Mammary epithelial cell (primary cell): ENCODE measurements around the gene RAB3GAP1.

Source experiments
- EZH2 ChIP-seq: IDR thresholded peaks from 2 replicates; pipeline ENCODE4 v1.6.1; 2012; ENCODE audit warnings: low read length, inconsistent platforms, borderline replicate concordance
- TF ChIP-seq, protein P1 (sequence below), 2 donors: IDR thresholded peaks in 1 of 2; conservative IDR thresholded peaks in 1 of 2; 2 replicates each; pipeline ENCODE4 v1.5.1; 2011 to 2012; ENCODE audit warnings: inconsistent platforms in 2 of 2, low read length in 2 of 2, mild to moderate bottlenecking in 2 of 2, control low read depth in 1 of 2, low read depth in 1 of 2; ENCODE audit not compliant: insufficient read depth in 1 of 2; ENCODE audit errors: extremely low read depth in 1 of 2

DNA sequence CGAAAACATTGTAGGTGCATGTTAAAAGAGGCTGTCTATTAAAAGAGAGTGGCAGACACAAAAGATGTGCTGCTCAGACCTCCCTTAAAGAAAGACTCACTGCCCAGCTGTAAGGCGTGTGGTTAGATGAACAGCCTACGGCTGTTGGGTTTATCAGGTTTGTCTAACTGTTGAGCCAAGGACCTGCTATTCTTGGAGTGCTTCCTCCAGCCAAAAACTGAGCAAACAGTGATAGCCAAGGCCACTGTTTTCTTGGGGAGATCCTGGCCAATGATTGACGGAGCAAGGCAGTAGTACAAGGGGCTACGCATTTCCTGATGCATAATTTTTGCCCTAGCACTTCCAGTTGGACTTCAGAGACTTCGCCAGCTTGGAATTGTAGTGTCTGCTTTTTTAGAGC, 1.4 kb upstream of the RAB3GAP1 start:
- TF ChIP-seq, protein P1, sequence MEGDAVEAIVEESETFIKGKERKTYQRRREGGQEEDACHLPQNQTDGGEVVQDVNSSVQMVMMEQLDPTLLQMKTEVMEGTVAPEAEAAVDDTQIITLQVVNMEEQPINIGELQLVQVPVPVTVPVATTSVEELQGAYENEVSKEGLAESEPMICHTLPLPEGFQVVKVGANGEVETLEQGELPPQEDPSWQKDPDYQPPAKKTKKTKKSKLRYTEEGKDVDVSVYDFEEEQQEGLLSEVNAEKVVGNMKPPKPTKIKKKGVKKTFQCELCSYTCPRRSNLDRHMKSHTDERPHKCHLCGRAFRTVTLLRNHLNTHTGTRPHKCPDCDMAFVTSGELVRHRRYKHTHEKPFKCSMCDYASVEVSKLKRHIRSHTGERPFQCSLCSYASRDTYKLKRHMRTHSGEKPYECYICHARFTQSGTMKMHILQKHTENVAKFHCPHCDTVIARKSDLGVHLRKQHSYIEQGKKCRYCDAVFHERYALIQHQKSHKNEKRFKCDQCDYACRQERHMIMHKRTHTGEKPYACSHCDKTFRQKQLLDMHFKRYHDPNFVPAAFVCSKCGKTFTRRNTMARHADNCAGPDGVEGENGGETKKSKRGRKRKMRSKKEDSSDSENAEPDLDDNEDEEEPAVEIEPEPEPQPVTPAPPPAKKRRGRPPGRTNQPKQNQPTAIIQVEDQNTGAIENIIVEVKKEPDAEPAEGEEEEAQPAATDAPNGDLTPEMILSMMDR (conservative IDR thresholded peaks at IDR 0.05 in 1 of 2, IDR thresholded peaks at IDR 0.05 in 1 of 2; ENCODE audit: extremely low read depth in 1 of 2, insufficient read depth in 1 of 2, low read depth in 1 of 2, low read length in 2 of 2) = no peak
- TF ChIP-seq EZH2 = no peak
